ENCODE data around the gene CTSZ.

CTSZ gene

DNA sequence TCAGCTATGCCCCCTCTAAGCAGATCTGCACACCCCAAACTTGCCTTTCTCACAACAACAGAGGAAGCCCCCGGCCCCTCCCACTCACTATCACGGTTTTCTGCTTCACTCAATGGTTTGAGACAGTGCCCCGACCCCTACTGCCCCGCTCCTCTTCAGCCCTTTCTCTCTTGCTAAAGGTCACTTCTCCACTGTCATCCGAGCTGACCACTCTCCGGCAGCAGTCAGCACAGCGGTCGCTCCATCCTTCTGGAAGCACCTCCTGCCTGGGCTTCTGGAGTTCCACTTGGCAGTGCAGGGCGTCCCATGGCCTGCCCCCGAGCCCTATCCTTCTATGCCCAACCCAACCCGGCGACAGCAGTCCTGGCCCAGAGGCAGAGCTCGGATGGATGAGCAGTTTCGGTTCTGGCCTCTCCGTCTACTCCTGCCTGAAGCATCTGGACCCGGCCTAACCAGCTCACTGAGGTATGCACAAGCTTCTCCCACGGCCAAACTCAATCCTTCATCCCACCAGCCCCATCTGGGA lies 4.1 kb downstream of the CTSZ start:
- no peak overlapping the region for H3K4me3 ChIP-seq (ENCODE audit: low read length)
- DNase-seq (ENCODE audit: low read depth): no peak
- TF ChIP-seq, protein P1, sequence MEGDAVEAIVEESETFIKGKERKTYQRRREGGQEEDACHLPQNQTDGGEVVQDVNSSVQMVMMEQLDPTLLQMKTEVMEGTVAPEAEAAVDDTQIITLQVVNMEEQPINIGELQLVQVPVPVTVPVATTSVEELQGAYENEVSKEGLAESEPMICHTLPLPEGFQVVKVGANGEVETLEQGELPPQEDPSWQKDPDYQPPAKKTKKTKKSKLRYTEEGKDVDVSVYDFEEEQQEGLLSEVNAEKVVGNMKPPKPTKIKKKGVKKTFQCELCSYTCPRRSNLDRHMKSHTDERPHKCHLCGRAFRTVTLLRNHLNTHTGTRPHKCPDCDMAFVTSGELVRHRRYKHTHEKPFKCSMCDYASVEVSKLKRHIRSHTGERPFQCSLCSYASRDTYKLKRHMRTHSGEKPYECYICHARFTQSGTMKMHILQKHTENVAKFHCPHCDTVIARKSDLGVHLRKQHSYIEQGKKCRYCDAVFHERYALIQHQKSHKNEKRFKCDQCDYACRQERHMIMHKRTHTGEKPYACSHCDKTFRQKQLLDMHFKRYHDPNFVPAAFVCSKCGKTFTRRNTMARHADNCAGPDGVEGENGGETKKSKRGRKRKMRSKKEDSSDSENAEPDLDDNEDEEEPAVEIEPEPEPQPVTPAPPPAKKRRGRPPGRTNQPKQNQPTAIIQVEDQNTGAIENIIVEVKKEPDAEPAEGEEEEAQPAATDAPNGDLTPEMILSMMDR (conservative IDR thresholded peaks at IDR 0.05; ENCODE audit: low read depth, low read length): no peak

DNA sequence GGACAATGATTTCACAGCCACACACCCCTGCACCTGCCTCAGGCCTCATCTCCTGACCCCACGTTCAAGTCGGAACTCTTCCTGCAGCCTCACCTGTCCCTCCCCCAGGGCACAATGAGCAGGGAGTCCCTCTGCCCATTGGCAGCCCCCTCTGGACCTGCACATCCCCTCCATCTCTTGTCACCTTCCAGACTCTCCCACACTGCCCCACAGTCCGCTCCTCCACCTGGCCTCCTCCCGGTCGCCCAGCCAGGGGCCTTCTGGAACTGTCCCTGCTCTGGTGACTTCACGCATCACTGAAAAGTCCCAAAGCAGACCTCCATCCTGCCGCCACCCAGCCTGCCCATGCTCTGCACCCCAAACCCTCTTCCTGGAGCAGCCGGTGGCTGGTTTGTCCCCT lies 4.7 kb downstream of the CTSZ start:
- TF ChIP-seq, protein P1 (conservative IDR thresholded peaks at IDR 0.05; ENCODE audit: low read depth, low read length): no peak
- H3K4me3 ChIP-seq (ENCODE audit: low read length): no peak overlapping the region
- no peak for DNase-seq (ENCODE audit: low read depth)

DNA sequence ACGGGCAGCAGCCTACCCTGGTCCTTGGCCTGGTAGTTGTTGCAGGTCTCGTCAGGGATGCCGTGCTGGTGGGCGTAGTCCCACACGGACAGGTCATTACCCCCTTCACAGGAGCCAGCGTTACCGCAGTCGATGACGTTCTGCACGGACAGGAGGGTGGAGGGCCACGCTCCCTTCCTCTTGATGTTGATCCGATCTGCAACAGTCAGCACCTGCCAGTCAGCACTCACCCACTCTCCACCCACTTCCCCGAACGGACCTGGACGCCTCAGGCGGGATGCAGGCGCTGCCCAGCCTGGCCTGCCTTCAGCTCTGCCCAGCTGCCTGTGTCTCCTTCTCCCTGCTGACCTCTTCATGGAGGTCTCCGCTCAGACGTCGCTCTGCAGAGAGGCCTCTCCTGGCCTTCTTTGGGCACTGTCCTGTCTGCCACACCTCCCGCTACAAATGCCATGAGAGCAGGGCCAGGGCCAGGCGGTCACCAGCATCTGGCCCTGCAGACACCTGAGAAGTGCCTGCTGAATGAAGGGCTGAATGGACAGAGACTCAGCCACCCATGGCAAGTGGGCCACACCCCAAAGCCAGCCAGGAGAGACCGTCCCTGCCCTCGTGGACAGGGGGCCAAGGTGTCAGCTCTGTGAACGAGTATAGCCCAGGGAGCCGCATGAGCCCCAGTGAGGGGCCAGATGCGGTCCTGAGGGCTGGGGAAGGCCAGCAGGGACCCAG lies 5.4 kb downstream of the CTSZ start:
- DNase-seq (ENCODE audit: low read depth): no peak
- H3K4me3 ChIP-seq (ENCODE audit: low read length): no peak overlapping the region
- TF ChIP-seq, protein P1 (conservative IDR thresholded peaks at IDR 0.05; ENCODE audit: low read depth, low read length): no peak

DNA sequence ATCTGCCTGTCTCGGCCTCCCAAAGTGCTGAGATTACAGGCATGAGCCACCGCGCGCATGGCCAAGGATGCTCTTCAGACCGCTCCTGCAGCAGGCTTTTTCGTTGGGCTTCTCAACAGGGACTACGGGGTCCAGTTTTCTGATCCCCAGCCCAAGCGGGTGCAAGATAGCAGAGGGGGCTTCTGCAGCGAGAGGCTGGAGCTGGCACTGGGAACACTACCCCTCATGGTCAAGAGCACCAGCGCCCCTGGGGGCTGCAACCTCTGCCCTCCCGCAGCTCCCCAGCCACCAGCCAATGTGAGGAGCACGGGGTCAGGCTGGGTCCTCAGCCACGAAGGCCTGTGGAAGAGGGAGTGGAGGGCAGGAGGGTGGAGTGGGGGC lies 6.0 kb downstream of the CTSZ start:
- no peak for DNase-seq (ENCODE audit: low read depth)
- TF ChIP-seq, protein P1 (conservative IDR thresholded peaks at IDR 0.05; ENCODE audit: low read depth, low read length): no peak

DNA sequence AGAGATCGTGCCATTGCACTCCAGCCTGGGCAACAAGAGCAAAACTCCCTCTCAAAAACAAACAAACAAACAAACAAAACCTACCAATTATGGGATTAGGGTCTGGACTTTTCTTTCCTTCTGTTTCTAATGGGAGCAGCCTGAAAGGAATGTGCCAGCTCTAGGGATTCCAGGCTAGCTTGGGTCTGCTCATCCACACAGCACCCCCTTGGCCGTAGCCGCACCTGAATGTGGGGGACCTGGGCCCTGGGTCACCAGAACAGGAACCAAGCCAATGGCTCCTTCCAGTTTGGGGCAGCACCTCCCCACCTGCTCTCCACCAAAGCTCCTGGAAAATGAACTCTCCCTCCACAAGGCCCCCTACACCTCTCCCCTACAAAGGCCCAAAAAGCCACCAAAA lies 6.7 kb downstream of the CTSZ start:
- TF ChIP-seq, protein P1 (conservative IDR thresholded peaks at IDR 0.05; ENCODE audit: low read depth, low read length): no peak
- H3K4me3 ChIP-seq (ENCODE audit: low read length): no peak overlapping the region
- no peak for DNase-seq (ENCODE audit: low read depth)

More for the DNA sequence above, 6.0 kb downstream of the CTSZ start:
- no peak overlapping the region for H3K4me3 ChIP-seq (ENCODE audit: low read length)

DNA sequence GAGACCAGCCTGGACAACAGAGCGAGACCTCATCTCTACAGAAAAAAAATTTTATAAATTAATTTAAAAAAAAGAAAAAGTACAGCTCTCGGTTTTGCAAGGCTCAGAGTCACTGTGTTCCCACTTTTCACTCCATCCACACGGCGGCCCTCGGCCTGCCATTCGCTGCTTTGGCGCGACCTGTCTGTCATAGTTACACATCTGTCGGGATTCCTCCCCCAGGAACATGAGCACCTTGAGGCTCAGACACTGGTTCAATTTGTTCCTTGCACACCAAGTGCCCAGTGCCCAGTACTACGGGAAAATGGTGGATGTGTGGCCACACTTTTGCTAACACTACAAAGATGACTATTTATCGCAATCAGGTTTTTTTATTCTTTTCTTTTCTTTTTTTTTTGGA lies 8.4 kb downstream of the CTSZ start:
- TF ChIP-seq, protein P1 (conservative IDR thresholded peaks at IDR 0.05; ENCODE audit: low read depth, low read length): no peak
- DNase-seq (ENCODE audit: low read depth): no peak
- H3K4me3 ChIP-seq (ENCODE audit: low read length): no peak overlapping the region

DNA sequence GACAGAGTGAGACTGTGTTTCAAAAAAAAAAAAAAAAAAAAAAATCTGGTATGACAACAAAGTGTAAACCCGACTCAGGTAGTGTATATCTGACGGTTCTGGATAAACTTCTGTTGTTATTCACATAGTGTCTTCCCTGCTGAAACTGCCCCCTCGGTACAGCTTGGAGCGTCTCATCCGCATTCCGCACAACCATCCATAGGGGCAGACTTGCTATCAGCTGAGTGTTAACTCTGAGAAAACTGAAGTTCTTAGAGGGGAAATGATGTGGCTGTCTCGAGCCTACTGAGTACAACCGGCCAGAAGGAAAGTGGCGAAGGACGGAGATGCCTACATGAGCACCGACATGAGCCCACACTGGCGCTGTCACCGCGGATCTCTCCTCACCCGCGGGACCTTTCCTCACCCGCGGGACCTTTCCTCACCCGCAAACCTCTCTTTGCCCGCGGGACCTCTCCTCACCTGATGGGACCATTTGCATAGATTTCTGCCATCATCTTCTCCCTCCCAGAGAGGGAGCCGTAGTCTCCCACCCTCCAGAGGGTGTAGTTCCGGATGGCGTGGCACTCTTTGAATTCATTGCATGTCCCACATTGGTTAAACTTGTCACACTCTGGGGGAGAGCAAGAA lies 9.8 kb downstream of the CTSZ start:
- no peak overlapping the region for H3K4me3 ChIP-seq (ENCODE audit: low read length)
- TF ChIP-seq, protein P1 (conservative IDR thresholded peaks at IDR 0.05; ENCODE audit: low read depth, low read length): no peak
- no peak for DNase-seq (ENCODE audit: low read depth)
